A549 treated with DMSO at 1 μM for 4 hours (cell line): ENCODE measurements around the gene ATRN. TPM values are rescaled to one million over a fixed set of nuclear protein-coding genes. Genes with fewer than 3 reads are reported as not detected.

Experiments used
- total RNA-seq: library from RNA; stranded (reverse); fragments of 200-300 nt; extraction: Qiagen RNA extraction; gene quantifications from 5 replicates; pipeline ENCODE4 v1.2.3, GENCODE V29; 2022; ENCODE audit warnings: low read depth

ATRN gene
- 21.1 to 29.1 TPM (median 27.0 TPM) in 5 replicates for total RNA-seq

DNA sequence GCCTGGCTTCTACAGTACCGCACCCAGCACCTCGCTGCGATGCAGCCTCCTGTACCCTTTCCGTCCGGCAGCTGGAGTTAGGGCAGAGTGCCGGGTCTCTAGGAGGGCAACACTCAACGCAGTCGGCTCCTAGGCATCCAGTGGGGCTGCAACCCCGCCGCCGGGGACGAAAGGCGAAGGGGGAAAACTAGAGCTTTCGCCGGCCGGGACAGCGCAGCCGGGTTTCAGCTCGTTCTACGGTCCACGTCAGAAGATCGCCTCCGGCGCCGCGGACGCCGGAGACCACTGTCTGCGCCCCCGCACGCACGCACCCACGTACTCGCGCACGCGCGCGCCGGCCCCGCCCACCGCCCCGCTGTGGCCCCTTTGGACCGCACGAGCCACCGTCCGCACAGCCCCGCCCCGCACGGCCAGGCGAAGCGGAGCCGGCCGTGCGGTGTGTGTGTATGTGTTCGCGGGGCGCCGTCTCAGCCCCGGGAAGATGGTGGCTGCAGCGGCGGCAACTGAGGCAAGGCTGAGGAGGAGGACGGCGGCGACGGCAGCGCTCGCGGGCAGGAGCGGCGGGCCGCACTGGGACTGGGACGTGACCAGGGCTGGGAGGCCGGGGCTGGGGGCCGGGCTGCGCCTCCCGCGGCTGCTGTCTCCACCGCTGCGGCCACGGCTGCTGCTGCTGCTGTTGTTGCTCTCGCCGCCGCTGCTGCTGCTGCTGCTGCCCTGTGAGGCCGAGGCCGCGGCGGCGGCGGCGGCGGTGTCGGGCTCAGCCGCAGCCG lies at the start of gene ATRN:
TSS of gene ATRN (plus strand) at position 392 of the 770 bp plus-strand sequence. CDS start at position 482, 90 bp downstream.

DNA sequence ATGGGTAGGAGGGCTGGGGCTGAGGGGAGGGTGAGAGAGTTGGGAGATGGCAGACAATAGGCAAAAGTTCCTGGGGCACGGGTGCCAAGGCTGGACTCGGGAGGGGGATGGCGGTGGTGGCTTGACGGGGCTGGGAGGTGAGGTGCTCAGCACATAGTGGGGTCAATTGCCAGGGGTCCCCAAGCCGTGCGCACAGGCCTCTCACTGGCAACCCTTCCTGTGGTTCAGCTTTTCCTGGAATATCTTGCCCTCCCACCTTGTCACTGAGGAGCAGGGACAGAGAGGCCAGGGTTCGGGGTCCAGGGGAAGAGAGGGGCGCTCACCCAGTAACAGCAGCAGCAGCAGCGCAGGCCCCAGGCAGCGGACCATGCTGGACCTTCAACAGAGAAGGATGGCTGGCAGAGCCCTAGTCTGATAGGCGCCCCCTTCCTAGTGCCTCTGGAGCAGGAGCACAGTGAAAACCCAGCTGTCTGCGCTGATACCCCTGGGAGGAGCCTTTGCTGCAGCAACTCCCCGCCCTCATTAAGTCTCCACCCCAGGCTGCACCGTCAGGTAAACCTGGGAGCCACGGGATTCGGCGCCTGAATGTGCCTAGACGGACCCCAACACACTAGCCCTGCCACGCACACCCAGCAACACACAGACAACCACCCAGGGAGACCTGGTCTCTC lies 192.3 kb downstream of the ATRN start, which contains the start of gene GFRA4:
TSS of gene GFRA4 (minus strand) at position 369 of the 671 bp plus-strand sequence. CDS start at position 369, 0 bp downstream.

DNA sequence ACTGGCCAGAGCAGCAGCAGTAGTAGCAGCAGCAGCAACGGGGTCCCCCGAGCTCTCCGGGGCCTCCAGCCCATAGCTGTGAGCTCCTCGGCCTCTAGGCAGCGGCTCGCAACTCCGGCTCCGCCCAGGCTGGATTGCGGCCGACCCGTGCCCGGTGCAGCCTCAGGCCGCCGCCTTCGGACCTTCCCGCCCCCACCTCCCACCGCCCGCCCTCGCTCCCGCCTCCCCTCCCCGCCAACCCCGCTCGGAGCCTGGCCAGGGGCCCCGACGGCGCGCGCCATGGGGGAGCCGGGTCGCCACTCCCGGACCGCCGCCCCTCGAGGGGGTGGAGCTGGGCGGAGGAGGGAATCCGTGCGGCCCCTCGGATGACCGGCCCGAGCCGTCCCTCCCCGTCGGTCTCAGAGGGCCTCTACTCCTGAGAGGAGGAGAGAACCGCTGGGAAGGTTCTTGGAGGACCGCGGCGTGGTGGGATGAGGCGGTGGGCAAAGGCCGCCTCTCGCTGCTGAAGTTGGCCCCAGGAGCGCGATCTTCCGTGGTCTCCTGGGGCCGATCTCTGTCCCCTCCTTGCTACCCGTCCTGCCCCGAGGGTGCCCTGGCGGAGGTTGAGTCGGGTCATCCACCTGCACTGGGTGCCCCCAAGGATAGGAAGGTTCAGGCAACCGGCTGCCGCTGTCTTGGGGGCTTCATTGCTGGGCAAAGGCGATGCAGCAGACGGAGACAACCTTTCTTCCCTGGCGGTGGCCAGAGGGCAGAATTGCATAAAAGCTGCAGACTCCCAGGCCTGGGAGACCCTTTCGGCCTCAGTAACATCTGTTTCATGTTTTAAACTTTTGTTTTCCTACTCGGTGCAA lies 211.3 kb downstream of the ATRN start, which contains the start of gene ADAM33:
TSS of gene ADAM33 (minus strand) at position 80 of the 851 bp plus-strand sequence. CDS start at position 74, 6 bp downstream.

Other genes with a start within 250 kb of the ATRN start
- gene SLC4A11, start 231.8 kb upstream of the ATRN start, total RNA-seq, result 5.3 to 7.2 TPM (median 6.2 TPM) in 5 replicates
- 4.6 to 5.8 TPM (median 5.4 TPM) in 5 replicates for gene DNAAF9, start 63.3 kb upstream of the ATRN start, total RNA-seq
- gene GFRA4, start 192.4 kb downstream of the ATRN start, total RNA-seq, result not detected in 5 replicates
- gene ADAM33, start 211.0 kb downstream of the ATRN start, total RNA-seq, result 0.05 to 0.06 TPM (median 0.05 TPM) in 3 of 5 replicates, not detected in the others
- 0.01 to 0.04 TPM (median 0.02 TPM) in 3 of 5 replicates, not detected in the others for gene SIGLEC1, start 241.6 kb downstream of the ATRN start, total RNA-seq